T-cell (primary cell): Measurements from ENCODE around the gene IGDCC3. TPM values are rescaled to one million over a fixed set of nuclear protein-coding genes. Genes with fewer than 3 reads are reported as not detected.
A peak's percentile ranks its signal among the peaks of the same experiment; 100 is the strongest.

Experiments
- ATAC-seq, 4 experiments: fragments of 200-7000 bp in 3 of 4; fragments of 150-1000 bp in 1 of 4; cut with Tn5 transposase; replicated peaks in 1 of 4; 1 replicate in 3 of 4; 2 replicates in 1 of 4; pipeline ENCODE4 v1.10.0; 2021; ENCODE audit warnings: moderate library complexity in 3 of 4, mild to moderate bottlenecking in 2 of 4, moderate number of reproducible peaks in 1 of 4
- CTCF ChIA-PET, 2 donors: fragments of 300-600 bp; sonication (Branson Sonifier 250); formaldehyde crosslinking; loops; one replicate each; lab custom pipeline; 2022; ENCODE audit warnings: antibody characterized with exemption in 2 of 2; lab: Charles Lee
- POLR2A ChIA-PET, 2 donors: fragments of 300-600 bp; sonication (Branson Sonifier 250); formaldehyde crosslinking; loops; one replicate each; lab custom pipeline; 2022; ENCODE audit warnings: antibody characterized with exemption in 2 of 2; lab: Charles Lee
- DNase-seq, 35 experiments: peaks; one replicate each; pipeline versions ENCODE4 v3.0.0 to v3.0.0-alpha.2; 2013 to 2023
- H3K27ac ChIP-seq: one replicate; pipeline ENCODE4 v1.5.1; 2013; ENCODE audit warnings: low read length
- H3K27me3 ChIP-seq, 2 experiments: replicated peaks in 1 of 2; 1 replicate in 1 of 2; 2 replicates in 1 of 2; pipeline versions ENCODE4 v1.6.1 to v1.7.0; 2013; ENCODE audit warnings: low read length in 1 of 2, mixed read lengths in 1 of 2; ENCODE audit not compliant: control insufficient read depth in 2 of 2, insufficient read depth in 2 of 2; ENCODE audit errors: extremely low read depth in 1 of 2
- H3K36me3 ChIP-seq, 2 donors: 1 replicate in 1 of 2; 2 replicates in 1 of 2; pipeline versions ENCODE4 v1.6.1 to v1.7.0; 2013; ENCODE audit warnings: low read length in 1 of 2; ENCODE audit not compliant: control insufficient read depth in 2 of 2, insufficient read depth in 1 of 2; ENCODE audit errors: extremely low read depth in 1 of 2
- H3K4me1 ChIP-seq, 2 experiments: 1 replicate in 1 of 2; 2 replicates in 1 of 2; pipeline versions ENCODE4 v1.6.1 to v1.7.0; 2013; ENCODE audit warnings: low read length in 2 of 2, mixed read lengths in 1 of 2; ENCODE audit not compliant: insufficient read depth in 2 of 2, control insufficient read depth in 1 of 2; ENCODE audit errors: extremely low read depth in 1 of 2
- H3K4me3 ChIP-seq, 2 donors: 1 replicate in 1 of 2; 2 replicates in 1 of 2; pipeline versions ENCODE4 v1.5.1 to v1.7.0; 2013; ENCODE audit warnings: mild to moderate bottlenecking in 2 of 2, low read length in 1 of 2, moderate library complexity in 1 of 2; ENCODE audit not compliant: control insufficient read depth in 1 of 2; ENCODE audit errors: extremely low read depth in 1 of 2
- H3K9me3 ChIP-seq: 2 replicates; pipeline ENCODE4 v1.7.0; 2013
- H3K27ac Mint-ChIP-seq, 2 donors: one replicate each; pipeline ENCODE4 v1.8.0; 2020 to 2021; ENCODE audit warnings: mild to moderate bottlenecking in 2 of 2, mixed read lengths in 2 of 2
- H3K27me3 Mint-ChIP-seq, 2 donors: one replicate each; pipeline ENCODE4 v1.8.0; 2021 to 2022; ENCODE audit warnings: mixed read lengths in 2 of 2
- H3K36me3 Mint-ChIP-seq: one replicate; pipeline ENCODE4 v1.8.0; 2021; ENCODE audit warnings: mixed read lengths
- H3K4me1 Mint-ChIP-seq, 3 donors: one replicate each; pipeline ENCODE4 v1.8.0; 2020 to 2022; ENCODE audit warnings: mixed read lengths in 3 of 3, mild to moderate bottlenecking in 1 of 3
- H3K4me3 Mint-ChIP-seq, 3 donors: one replicate each; pipeline ENCODE4 v1.8.0; 2020 to 2022; ENCODE audit warnings: mild to moderate bottlenecking in 3 of 3, mixed read lengths in 3 of 3, moderate library complexity in 3 of 3
- H3K9me3 Mint-ChIP-seq, 3 donors: one replicate each; pipeline ENCODE4 v1.8.0; 2020 to 2022; ENCODE audit warnings: mixed read lengths in 3 of 3
- WGBS: methylation state at CpG from one replicate; pipeline ENCODE4 v1.1.5; 2013; ENCODE audit warnings: missing lambda C conversion rate; ENCODE audit not compliant: insufficient coverage; 5-methylcytosine and 5-hydroxymethylcytosine counted together
- total RNA-seq, 35 experiments: library from RNA in 6 of 35; stranded (reverse) in 6 of 35; fragments of 120-200 nt in 1 of 35; gene quantifications; one replicate each; pipeline versions ENCODE4 v1.2.1 to v1.2.4 and lab custom pipeline; 2013 to 2026

The IGDCC3 gene
- total RNA-seq, 5 donors from 2014 or later (not counting 1 experiment from before 2014, with no cell fraction given): 0.06 TPM; not detected in 4

- Histone ChIP-seq H3K27ac (no peak overlapping the region), H3K27me3 (no peaks in the 10 kb centered on the region), H3K4me1 (peaks cover 7 to 25% of the 10 kb centered on the region in 2 experiments), H3K36me3 (no peaks in the 10 kb centered on the region), H3K9me3 (no peaks in the 10 kb centered on the region), H3K4me3 (no peak overlapping the region)
- H3K27me3 Mint-ChIP-seq: no peaks in the 10 kb centered on the region
- no peak for DNase-seq
- WGBS: no CpG with 5 or more reads among the region's 1 CpG
- H3K27ac Mint-ChIP-seq: no peak overlapping the region
- CTCF ChIA-PET: no interaction called here
- no peak for ATAC-seq
- POLR2A ChIA-PET: interaction anchor here in 1 of 2 donors (0.5 to 0.7 kb wide), 3 partner anchors 12 to 348 kb away, joined by 3 to 5 read pairs (median 4); no protein-coding TSS in a partner anchor
- H3K4me3 Mint-ChIP-seq: no peak overlapping the region
- H3K9me3 Mint-ChIP-seq: no peaks in the 10 kb centered on the region
- peaks cover 18 to 28% (median 27%) of the 10 kb centered on the region in 3 donors for H3K4me1 Mint-ChIP-seq
- no peaks in the 10 kb centered on the region for H3K36me3 Mint-ChIP-seq
Observed at GRCh38 chr15:65292938-65293518, 84.8 kb downstream of the IGDCC3 start.

- H3K27ac Mint-ChIP-seq: no peak overlapping the region
- Histone ChIP-seq H3K36me3 (no peaks in the 10 kb centered on the region), H3K4me3 (no peak overlapping the region), H3K4me1 (peaks cover 13 to 22% of the 10 kb centered on the region in 2 experiments), H3K27me3 (no peaks in the 10 kb centered on the region), H3K27ac (no peak overlapping the region), H3K9me3 (no peaks in the 10 kb centered on the region)
- no peaks in the 10 kb centered on the region for H3K9me3 Mint-ChIP-seq
- H3K4me3 Mint-ChIP-seq: no peak overlapping the region
- H3K4me1 Mint-ChIP-seq: peaks cover 18 to 30% (median 24%) of the 10 kb centered on the region in 3 donors
- CTCF ChIA-PET: no interaction called here
- no peaks in the 10 kb centered on the region for H3K27me3 Mint-ChIP-seq
- POLR2A ChIA-PET: interaction anchor here in 1 of 2 donors (1.2 kb wide), 1 partner anchor 15 kb away, joined by 4 read pairs; the partner anchor contains the start of gene RNU5B-1
- H3K36me3 Mint-ChIP-seq: no peaks in the 10 kb centered on the region
- ATAC-seq (no peak), DNase-seq (no peak)
- 85% methylated on average over 4 of the region's 7 CpGs for WGBS
Observed at GRCh38 chr15:65290228-65290627, 87.6 kb downstream of the IGDCC3 start.

DNA sequence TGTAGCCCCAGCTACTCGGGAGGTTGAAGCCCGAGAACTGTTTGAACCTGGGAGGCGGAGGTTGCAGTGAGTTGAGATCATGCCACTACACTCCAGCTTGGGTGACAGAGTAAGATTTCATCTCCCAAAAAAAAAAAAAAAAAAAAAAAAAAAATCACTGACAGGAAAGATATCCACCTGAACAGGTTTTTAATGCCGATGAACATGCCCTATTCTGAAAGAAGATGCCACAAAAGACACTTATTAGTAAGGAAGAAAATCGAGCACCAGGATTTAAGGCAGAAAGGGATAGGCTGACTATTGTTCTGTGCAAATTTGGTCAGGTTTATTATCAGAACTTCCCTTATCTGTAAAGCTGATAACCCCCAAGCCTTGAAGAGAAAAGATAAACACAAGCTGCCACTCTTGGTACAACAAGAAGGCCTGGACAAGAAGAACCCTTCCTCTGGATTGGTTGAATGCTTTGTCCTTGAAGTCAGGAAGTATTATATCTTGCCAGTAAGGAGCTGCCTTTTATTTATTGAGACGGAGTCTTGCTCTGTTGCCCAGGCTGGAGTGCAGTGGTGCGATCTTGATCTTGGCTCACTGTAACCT lies 88.4 kb downstream of the IGDCC3 start:
- WGBS: no CpG with 5 or more reads among the region's 7 CpGs
- Mint-ChIP-seq H3K27ac (no peak overlapping the region), H3K4me3 (no peak overlapping the region), H3K27me3 (no peaks in the 10 kb centered on the region), H3K4me1 (peaks cover 20 to 31% (median 26%) of the 10 kb centered on the region in 3 donors), H3K9me3 (no peaks in the 10 kb centered on the region), H3K36me3 (no peaks in the 10 kb centered on the region)
- H3K9me3 ChIP-seq: no peaks in the 10 kb centered on the region
- H3K27ac ChIP-seq: no peak overlapping the region
- POLR2A ChIA-PET: interaction anchor here (0.6 to 1.2 kb wide), 3 partner anchors 15 to 454 kb away, joined by 3 to 8 read pairs (median 4); partner anchors contain the start of gene RNU5B-1 (in 1 of the 2)
- H3K27me3 ChIP-seq: no peaks in the 10 kb centered on the region
- CTCF ChIA-PET: no interaction called here
- ATAC-seq (no peak), DNase-seq (no peak)
- H3K36me3 ChIP-seq: no peaks in the 10 kb centered on the region
- no peak overlapping the region for H3K4me3 ChIP-seq
- H3K4me1 ChIP-seq: peaks cover 13 to 25% of the 10 kb centered on the region in 2 experiments

- H3K36me3 Mint-ChIP-seq: peaks cover 9% of the 10 kb centered on the region
- WGBS: 80% methylated on average over 1 of the region's 3 CpGs
- no peaks in the 10 kb centered on the region for H3K9me3 Mint-ChIP-seq
- no peaks in the 10 kb centered on the region for H3K27me3 Mint-ChIP-seq
- H3K27me3 ChIP-seq: no peaks in the 10 kb centered on the region
- DNase-seq: no peak
- H3K4me3 ChIP-seq: peak overlapping the region in 1 of 2 donors; percentile 60
- peak overlapping the region; percentile 84 to 88 (median 86) for H3K4me3 Mint-ChIP-seq
- H3K36me3 ChIP-seq: no peaks in the 10 kb centered on the region
- no peaks in the 10 kb centered on the region for H3K9me3 ChIP-seq
- H3K4me1 ChIP-seq: peaks cover 9 to 34% of the 10 kb centered on the region in 2 experiments
- ChIA-PET CTCF (interaction anchor here (0.6 to 3.4 kb wide), 10 partner anchors 10 to 1780 kb away, joined by 3 to 13 read pairs (median 6); partner anchors contain the start of genes CLPX (in 1 of the 2) and RNU5B-1 (in 1 of the 2)), POLR2A (interaction anchor here in 1 of 2 donors (2.7 kb wide), 1 partner anchor 17 kb away, joined by 42 read pairs; the partner anchor contains the start of gene RNU5B-1)
- peak overlapping the region; percentile 93 for H3K27ac Mint-ChIP-seq
- H3K27ac ChIP-seq: peak overlapping the region; percentile 80
- ATAC-seq: no peak
- H3K4me1 Mint-ChIP-seq: peaks cover 37 to 42% (median 37%) of the 10 kb centered on the region in 3 donors
Observed at GRCh38 chr15:65287520-65287855, 90.3 kb downstream of the IGDCC3 start.

- 1% methylated on average over 61 of the region's 62 CpGs for WGBS
- H3K4me3 ChIP-seq: peak within 1 kb of the TSS; percentile 86 to 91
- CTCF ChIA-PET: interaction anchor here (0.6 to 3.4 kb wide), 15 partner anchors 8 to 1780 kb away, joined by 3 to 13 read pairs (median 5); partner anchors contain the start of genes CILP (in 1 of the 2), CLPX (in 1 of the 2) and RNU5B-1 (in 1 of the 2)
Observed at GRCh38 chr15:65286704-65287519, 90.9 kb downstream of the IGDCC3 start, which contains the start of gene PARP16. TSS of gene PARP16 (minus strand) at chr15:65286883. CDS start at chr15:65286426, 457 bp downstream.

More at GRCh38 chr15:65286704-65287519, 90.9 kb downstream of the IGDCC3 start, which contains the start of gene PARP16:
- Histone ChIP-seq H3K36me3 (no peaks in the 10 kb centered on the region), H3K9me3 (no peaks in the 10 kb centered on the region), H3K27me3 (no peaks in the 10 kb centered on the region), H3K27ac (peak within 1 kb of the TSS; percentile 80), H3K4me1 (peaks cover 9 to 34% of the 10 kb centered on the region in 2 experiments)
- Mint-ChIP-seq H3K9me3 (no peaks in the 10 kb centered on the region), H3K4me1 (peaks cover 42 to 46% (median 43%) of the 10 kb centered on the region in 3 donors), H3K27ac (peak within 1 kb of the TSS; percentile 93), H3K4me3 (peak within 1 kb of the TSS; percentile 84 to 88 (median 86)), H3K36me3 (peaks cover 13% of the 10 kb centered on the region), H3K27me3 (no peaks in the 10 kb centered on the region)
- DNase-seq (peak; percentile 77 to 95 (median 87)), ATAC-seq (peak; percentile 95 to 97 (median 95))
- POLR2A ChIA-PET: interaction anchor here (0.5 to 2.7 kb wide), 7 partner anchors 8 to 1166 kb away, joined by 3 to 42 read pairs (median 7); partner anchors contain the start of genes CLPX (in 1 of the 2), RNU5A-1 (in 1 of the 2) and RNU5B-1 (in 1 of the 2)
